HG03342 (cell line): ENCODE data around the gene SHH.
"Not testable (repeated sequence)": the region's sequence is repeated elsewhere in the genome, so short reads cannot be mapped to it uniquely, and the experiment has no call there.

ENCODE experiments used
- ATAC-seq: cut with Tn5 transposase; IDR thresholded peaks from one replicate; pipeline ENCODE4 v1.9.1; 2021; ENCODE audit warnings: mild to moderate bottlenecking, moderate library complexity; ENCODE audit not compliant: unreplicated experiment

Gene SHH

GRCh38 chr7:155820788-155821187 is 8.5 kb upstream of the SHH start:
- no peak for ATAC-seq

GRCh38 chr7:155820246-155820645 is 8.0 kb upstream of the SHH start:
- ATAC-seq: no peak

GRCh38 chr7:155819186-155819585 is 6.9 kb upstream of the SHH start:
- no peak for ATAC-seq

- no peak for ATAC-seq
Observed at GRCh38 chr7:155818820-155819168, 6.5 kb upstream of the SHH start.

- ATAC-seq: no peak
Observed at GRCh38 chr7:155818154-155818819, 6.0 kb upstream of the SHH start.

GRCh38 chr7:155817515-155817914 is 5.3 kb upstream of the SHH start:
- not testable (repeated sequence) for ATAC-seq

- no peak for ATAC-seq
Observed at GRCh38 chr7:155816996-155817395, 4.7 kb upstream of the SHH start.

GRCh38 chr7:155816192-155816508 is 3.9 kb upstream of the SHH start:
- no peak for ATAC-seq

- peak; percentile 93 for ATAC-seq
Observed at GRCh38 chr7:155815332-155816191, 3.3 kb upstream of the SHH start.

GRCh38 chr7:155814316-155815276 is 2.3 kb upstream of the SHH start:
- ATAC-seq: no peak

- no peak for ATAC-seq
Observed at GRCh38 chr7:155813546-155814315, 1.5 kb upstream of the SHH start.

- no peak for ATAC-seq
Observed at GRCh38 chr7:155813125-155813524, 862 bp upstream of the SHH start.

GRCh38 chr7:155811560-155811894 is 736 bp downstream of the SHH start:
- no peak for ATAC-seq

GRCh38 chr7:155810770-155811559 is 1.3 kb downstream of the SHH start:
- ATAC-seq: no peak

- no peak for ATAC-seq
Observed at GRCh38 chr7:155809947-155810769, 2.1 kb downstream of the SHH start.

GRCh38 chr7:155809332-155809946 is 2.8 kb downstream of the SHH start:
- ATAC-seq: no peak

- ATAC-seq: no peak
Observed at GRCh38 chr7:155808549-155809331, 3.5 kb downstream of the SHH start.
